ENCODE measurements around the gene TMEM87A.

The TMEM87A gene

DNA sequence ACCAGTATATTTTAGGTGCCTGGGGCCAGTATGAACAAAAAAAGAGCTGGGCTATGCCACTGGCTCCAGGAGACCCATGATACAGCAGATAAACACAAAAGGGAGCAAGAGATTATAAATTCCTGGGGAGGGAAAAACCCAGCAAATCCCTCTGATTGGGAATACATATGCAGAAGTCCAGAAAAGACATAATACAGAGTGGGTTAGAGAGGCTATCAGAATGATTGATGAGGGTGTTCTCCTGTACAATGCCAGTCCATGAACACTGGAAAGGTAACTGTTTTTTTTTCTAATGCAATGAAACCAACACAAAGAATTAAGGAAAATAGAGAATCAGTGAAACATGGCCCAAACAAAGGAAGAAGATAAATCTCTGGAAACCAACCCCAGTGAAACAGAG is 59.7 kb downstream of the TMEM87A start:
- TF ChIP-seq ZBTB7A (IDR thresholded peaks at IDR 0.05; ENCODE audit: low read depth) (no peak), EGR1 (IDR thresholded peaks at IDR 0.05) (no peak), EP300 (IDR thresholded peaks at IDR 0.05; ENCODE audit: borderline replicate concordance) (no peak), TCF12 (IDR thresholded peaks at IDR 0.05; ENCODE audit: low read depth) (no peak), RAD21 (IDR thresholded peaks at IDR 0.05; ENCODE audit: low read depth) (no peak), FOXM1 (IDR thresholded peaks at IDR 0.05; ENCODE audit: borderline replicate concordance, low read depth) (no peak)
- TF ChIP-seq, protein P1, sequence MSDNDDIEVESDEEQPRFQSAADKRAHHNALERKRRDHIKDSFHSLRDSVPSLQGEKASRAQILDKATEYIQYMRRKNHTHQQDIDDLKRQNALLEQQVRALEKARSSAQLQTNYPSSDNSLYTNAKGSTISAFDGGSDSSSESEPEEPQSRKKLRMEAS (IDR thresholded peaks at IDR 0.05) = no peak
- TF ChIP-seq, protein P2, sequence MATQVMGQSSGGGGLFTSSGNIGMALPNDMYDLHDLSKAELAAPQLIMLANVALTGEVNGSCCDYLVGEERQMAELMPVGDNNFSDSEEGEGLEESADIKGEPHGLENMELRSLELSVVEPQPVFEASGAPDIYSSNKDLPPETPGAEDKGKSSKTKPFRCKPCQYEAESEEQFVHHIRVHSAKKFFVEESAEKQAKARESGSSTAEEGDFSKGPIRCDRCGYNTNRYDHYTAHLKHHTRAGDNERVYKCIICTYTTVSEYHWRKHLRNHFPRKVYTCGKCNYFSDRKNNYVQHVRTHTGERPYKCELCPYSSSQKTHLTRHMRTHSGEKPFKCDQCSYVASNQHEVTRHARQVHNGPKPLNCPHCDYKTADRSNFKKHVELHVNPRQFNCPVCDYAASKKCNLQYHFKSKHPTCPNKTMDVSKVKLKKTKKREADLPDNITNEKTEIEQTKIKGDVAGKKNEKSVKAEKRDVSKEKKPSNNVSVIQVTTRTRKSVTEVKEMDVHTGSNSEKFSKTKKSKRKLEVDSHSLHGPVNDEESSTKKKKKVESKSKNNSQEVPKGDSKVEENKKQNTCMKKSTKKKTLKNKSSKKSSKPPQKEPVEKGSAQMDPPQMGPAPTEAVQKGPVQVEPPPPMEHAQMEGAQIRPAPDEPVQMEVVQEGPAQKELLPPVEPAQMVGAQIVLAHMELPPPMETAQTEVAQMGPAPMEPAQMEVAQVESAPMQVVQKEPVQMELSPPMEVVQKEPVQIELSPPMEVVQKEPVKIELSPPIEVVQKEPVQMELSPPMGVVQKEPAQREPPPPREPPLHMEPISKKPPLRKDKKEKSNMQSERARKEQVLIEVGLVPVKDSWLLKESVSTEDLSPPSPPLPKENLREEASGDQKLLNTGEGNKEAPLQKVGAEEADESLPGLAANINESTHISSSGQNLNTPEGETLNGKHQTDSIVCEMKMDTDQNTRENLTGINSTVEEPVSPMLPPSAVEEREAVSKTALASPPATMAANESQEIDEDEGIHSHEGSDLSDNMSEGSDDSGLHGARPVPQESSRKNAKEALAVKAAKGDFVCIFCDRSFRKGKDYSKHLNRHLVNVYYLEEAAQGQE (IDR thresholded peaks at IDR 0.05; ENCODE audit: low read depth) = no peak

DNA sequence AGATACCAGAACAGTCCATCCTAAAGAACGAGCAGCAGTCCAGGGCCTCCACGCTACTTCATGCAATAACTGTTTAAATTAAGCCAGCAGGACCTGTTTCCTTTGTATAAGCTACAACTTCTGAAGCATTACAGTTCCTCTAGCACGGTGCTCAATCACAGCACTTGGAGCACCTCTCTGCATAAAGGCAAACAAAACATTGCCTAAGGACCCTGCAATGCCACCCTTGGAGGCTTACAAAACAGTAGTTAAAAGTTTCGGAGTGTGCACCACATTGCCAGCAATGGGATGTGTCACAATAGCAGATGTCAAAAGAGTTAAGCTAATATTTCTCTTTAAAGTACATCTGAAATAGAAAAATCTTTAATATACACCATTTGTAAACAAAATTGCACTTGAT is 62.5 kb downstream of the TMEM87A start:
- no peak for TF ChIP-seq TCF12 (IDR thresholded peaks at IDR 0.05; ENCODE audit: low read depth)
- no peak for TF ChIP-seq YY1 (IDR thresholded peaks at IDR 0.05; ENCODE audit: low read depth)
- no peak for TF ChIP-seq RAD21 (IDR thresholded peaks at IDR 0.05; ENCODE audit: low read depth)
- no peak for TF ChIP-seq EP300 (IDR thresholded peaks at IDR 0.05; ENCODE audit: borderline replicate concordance)

DNA sequence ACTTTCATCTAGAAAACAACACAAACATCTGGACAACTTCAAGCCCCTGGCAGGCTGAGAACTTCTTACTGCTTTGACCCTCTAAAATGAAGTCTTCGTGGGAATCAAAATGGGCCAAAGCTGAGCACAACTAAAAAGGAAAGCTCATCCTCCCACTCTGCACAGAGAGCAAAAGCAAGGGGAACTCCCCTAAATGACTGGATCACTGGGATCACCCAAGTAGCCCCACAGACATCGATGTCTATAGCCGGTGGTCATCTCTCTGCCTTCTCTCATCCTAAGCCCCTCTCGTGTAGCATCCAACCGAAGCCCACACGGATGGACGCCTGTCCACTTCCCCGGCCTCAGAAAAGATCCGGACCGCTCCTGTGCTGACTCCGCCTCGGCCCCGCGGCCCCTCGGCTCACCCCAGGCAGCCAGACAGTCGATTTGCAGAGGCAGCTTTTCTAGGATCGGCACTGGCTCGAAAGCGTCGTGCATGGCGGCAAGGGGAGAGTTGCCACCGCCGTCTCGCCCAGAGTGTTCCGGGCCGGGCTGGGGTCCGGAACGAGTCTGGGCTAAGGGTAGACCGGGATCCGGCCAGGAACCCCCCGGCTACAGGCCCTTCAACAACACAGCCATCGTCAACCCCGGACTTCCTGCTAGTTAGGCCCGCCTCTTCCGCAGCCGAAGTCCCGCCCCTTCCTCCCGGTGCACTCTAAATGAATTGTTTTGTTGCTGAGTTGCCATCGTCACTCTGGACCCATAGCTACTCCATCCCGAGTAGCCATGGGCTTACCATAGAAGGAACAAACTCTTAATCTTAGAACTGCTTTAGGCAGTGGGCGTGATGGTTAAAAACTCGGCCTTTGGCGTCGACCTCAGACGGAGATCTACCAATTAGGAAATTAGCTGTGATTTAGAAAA is 65.3 kb downstream of the TMEM87A start, which contains the start of gene VPS39:
Gene VPS39 (minus strand): TSS at position 631 of the 906 bp plus-strand sequence. CDS start 151 bp downstream, at position 480.
- TF ChIP-seq TAF1 (IDR thresholded peaks at IDR 0.05; ENCODE audit: low read depth) = peak; percentile 57; the same call in 1 of the 2 replicates
- peak; percentile 63; the same call in 1 of the 2 replicates for TF ChIP-seq YY1 (IDR thresholded peaks at IDR 0.05; ENCODE audit: low read depth)
- no peak for TF ChIP-seq RAD21 (IDR thresholded peaks at IDR 0.05; ENCODE audit: low read depth)

DNA sequence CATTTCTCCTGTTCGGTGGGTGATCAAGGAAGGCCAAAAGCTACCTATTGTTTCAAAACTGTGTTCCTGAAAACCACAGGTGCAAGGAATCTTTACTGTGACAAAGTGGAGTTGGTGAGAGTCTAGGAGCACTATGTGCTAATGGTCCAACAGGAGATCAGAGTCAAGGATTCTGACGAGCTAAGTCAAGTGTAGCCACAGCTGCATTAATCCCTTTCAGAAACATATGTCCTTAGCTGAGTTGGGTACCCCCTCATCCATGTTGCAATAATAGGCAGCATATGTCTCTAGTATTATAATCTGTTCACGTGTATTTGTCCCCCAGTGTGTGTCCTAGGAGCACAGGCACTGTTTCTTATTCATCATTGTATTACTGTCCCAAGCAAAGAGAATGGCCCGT is 66.8 kb downstream of the TMEM87A start:
- TF ChIP-seq EGR1 (IDR thresholded peaks at IDR 0.05) (no peak), FOXM1 (IDR thresholded peaks at IDR 0.05; ENCODE audit: borderline replicate concordance, low read depth) (no peak), TAF1 (IDR thresholded peaks at IDR 0.05; ENCODE audit: low read depth) (no peak), TCF12 (IDR thresholded peaks at IDR 0.05; ENCODE audit: low read depth) (no peak), YY1 (IDR thresholded peaks at IDR 0.05; ENCODE audit: low read depth) (no peak), CEBPB (IDR thresholded peaks at IDR 0.05) (no peak), NFIC (IDR thresholded peaks at IDR 0.05) (no peak), CREB1 (IDR thresholded peaks at IDR 0.05; ENCODE audit: low read depth) (no peak), EP300 (IDR thresholded peaks at IDR 0.05; ENCODE audit: borderline replicate concordance) (no peak), RAD21 (IDR thresholded peaks at IDR 0.05; ENCODE audit: low read depth) (no peak)
- TF ChIP-seq, protein P2 (IDR thresholded peaks at IDR 0.05; ENCODE audit: low read depth) = no peak
- TF ChIP-seq, protein P1 (IDR thresholded peaks at IDR 0.05) = no peak

DNA sequence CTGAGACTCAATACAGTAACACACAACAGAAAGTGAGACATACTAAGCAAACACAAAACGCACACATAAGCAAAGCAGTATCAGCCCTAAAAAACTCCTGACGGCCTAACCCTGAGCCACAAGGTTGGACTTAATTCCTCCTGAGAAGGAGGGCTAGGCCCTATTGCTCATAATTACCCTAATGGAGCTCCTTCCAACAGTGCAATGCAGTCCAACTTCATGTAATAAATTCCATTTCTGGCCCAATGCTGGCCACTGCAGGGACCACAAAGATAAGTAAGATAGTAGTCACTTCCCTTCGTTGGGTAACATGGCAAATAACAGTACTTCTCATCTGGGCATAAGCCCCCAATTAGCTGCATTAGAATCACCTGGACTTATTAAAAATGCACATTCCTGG is 69.3 kb downstream of the TMEM87A start:
- no peak for TF ChIP-seq NFIC (IDR thresholded peaks at IDR 0.05)
- TF ChIP-seq RAD21 (IDR thresholded peaks at IDR 0.05; ENCODE audit: low read depth) = no peak
- TF ChIP-seq EP300 (IDR thresholded peaks at IDR 0.05; ENCODE audit: borderline replicate concordance) = no peak
- TF ChIP-seq, protein P3, sequence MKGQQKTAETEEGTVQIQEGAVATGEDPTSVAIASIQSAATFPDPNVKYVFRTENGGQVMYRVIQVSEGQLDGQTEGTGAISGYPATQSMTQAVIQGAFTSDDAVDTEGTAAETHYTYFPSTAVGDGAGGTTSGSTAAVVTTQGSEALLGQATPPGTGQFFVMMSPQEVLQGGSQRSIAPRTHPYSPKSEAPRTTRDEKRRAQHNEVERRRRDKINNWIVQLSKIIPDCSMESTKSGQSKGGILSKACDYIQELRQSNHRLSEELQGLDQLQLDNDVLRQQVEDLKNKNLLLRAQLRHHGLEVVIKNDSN (IDR thresholded peaks at IDR 0.05) = no peak
- TF ChIP-seq FOXM1 (IDR thresholded peaks at IDR 0.05; ENCODE audit: borderline replicate concordance, low read depth) = no peak
- TF ChIP-seq CREB1 (IDR thresholded peaks at IDR 0.05; ENCODE audit: low read depth) = no peak
- TF ChIP-seq TCF12 (IDR thresholded peaks at IDR 0.05; ENCODE audit: low read depth) = no peak
- no peak for TF ChIP-seq TEAD4 (IDR thresholded peaks at IDR 0.05)
- TF ChIP-seq, protein P2 (IDR thresholded peaks at IDR 0.05; ENCODE audit: low read depth) = no peak
- TF ChIP-seq YY1 (IDR thresholded peaks at IDR 0.05; ENCODE audit: low read depth) = no peak
- TF ChIP-seq EGR1 (IDR thresholded peaks at IDR 0.05) = no peak
- no peak for TF ChIP-seq TAF1 (IDR thresholded peaks at IDR 0.05; ENCODE audit: low read depth)
